ENCODE results near the gene HIC2. TPM values are rescaled to one million over a fixed set of nuclear protein-coding genes. Genes with fewer than 3 reads are reported as not detected.
"Not testable (repeated sequence)": the region's sequence is repeated elsewhere in the genome, so short reads cannot be mapped to it uniquely, and the experiment has no call there.

The HIC2 gene, protein sequence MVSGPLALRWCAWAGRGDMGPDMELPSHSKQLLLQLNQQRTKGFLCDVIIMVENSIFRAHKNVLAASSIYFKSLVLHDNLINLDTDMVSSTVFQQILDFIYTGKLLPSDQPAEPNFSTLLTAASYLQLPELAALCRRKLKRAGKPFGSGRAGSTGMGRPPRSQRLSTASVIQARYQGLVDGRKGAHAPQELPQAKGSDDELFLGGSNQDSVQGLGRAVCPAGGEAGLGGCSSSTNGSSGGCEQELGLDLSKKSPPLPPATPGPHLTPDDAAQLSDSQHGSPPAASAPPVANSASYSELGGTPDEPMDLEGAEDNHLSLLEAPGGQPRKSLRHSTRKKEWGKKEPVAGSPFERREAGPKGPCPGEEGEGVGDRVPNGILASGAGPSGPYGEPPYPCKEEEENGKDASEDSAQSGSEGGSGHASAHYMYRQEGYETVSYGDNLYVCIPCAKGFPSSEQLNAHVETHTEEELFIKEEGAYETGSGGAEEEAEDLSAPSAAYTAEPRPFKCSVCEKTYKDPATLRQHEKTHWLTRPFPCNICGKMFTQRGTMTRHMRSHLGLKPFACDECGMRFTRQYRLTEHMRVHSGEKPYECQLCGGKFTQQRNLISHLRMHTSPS
- 2.1 TPM for total RNA-seq

DNA sequence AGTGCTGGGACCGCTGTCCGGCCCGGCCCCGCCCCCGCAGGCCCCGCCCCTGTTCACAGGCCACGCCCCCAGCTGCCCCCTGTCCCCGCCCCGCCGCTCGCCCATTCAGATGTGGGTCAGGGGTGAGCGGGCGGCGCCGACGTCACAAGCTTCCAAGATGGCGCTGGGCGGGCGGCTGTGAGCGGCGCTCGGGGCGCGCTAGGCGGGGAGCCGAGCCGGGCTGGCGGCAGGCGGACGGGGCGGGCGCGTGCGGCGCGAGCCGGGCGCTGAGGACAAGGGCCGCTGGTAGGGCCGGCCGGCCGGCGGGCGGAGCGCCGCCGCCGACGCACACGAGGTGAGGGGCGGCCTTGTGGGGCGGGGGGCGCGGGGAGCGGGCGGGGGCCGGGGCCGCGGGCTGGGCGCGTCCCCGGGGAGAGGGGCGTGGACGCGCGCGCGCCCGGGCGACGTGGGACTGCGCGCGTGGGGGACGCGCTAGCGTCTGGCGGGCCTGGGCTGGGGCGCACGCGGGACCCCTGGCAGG, at the start of gene HIC2:
Gene HIC2, plus strand, starts transcription at position 145 of the 520 bp plus-strand sequence. CDS start 25,461 bp downstream, outside the sequence.
- not testable (repeated sequence) for DNase-seq (ENCODE audit: low spot score)
- ATAC-seq = peak; percentile 96

DNA sequence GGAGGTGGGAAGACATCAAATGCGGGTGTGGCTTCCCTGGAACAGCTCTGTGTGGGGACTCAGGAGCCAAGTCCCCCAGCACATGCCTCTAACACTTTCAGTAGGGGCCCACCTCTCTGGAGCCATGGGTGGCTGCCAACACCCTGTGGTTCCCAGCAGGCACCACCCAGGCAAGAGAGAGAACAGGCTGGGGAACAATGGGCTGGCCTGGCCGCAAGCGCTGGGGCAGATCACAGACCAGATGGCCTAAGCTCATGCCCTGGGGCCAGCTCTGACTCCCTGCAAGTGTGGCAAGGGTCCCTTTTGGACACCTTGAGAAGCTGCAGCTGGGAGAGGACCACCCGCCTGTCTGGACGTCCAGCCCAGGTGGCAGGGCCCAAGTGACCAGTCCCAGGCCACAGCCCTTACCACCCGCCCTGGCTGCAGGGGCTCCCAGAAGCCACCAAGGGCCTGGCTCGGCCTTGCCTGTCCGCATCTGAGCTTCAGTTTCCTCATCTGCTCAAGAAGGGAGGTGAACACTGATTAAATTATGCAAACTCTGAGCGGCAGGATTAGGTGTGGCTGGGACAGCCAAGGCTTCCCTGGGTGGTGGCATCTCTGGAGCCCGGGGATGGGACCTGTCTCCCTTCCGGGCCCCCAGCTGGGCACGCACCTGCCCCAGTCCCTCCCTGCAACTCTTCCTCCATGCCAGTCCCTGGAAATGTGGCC, 48.4 kb upstream of the HIC2 start:
- not testable (repeated sequence) for DNase-seq (ENCODE audit: low spot score); ATAC-seq

- not testable (repeated sequence) for ATAC-seq; DNase-seq (ENCODE audit: low spot score)
Observed at GRCh38 chr22:21375880-21376279, 41.3 kb upstream of the HIC2 start.

- peak; percentile 87 for ATAC-seq
- not testable (repeated sequence) for DNase-seq (ENCODE audit: low spot score)
Observed at GRCh38 chr22:21383701-21384467, 33.3 kb upstream of the HIC2 start, which contains the start of gene RIMBP3B. Gene RIMBP3B (plus strand): TSS chr22:21383751. CDS start chr22:21383859, 108 bp downstream.

DNA sequence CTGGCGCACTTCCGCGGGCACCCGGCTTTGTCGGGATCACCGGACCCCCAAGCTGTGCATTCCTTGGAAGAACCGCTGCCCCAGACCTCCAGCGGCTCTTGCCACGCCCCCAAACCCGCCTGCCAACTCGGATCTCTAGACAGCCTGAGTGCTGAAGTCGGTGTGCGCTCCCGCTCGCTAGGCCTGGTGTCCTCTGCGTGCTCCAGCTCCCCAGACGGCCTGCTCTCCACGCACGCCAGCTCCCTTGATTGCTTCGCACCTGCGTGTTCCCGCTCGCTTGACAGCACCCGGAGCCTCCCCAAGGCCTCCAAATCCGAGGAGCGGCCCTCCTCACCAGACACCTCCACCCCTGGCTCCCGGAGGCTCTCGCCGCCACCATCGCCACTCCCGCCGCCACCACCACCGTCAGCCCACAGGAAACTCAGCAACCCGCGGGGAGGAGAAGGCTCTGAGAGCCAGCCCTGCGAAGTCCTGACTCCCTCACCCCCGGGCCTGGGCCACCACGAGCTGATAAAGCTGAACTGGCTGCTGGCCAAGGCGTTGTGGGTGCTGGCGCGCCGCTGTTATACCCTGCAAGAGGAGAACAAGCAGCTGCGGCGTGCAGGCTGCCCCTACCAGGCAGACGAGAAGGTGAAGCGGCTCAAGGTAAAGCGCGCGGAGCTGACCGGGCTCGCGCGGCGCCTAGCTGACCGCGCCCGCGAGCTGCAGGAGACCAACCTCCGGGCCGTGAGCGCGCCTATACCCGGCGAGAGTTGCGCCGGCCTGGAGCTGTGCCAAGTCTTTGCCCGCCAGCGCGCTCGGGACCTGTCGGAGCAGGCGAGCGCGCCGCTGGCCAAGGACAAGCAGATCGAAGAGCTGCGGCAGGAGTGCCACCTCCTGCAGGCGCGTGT, 32.5 kb upstream of the HIC2 start:
- not testable (repeated sequence) for DNase-seq (ENCODE audit: low spot score)
- peak; percentile 53 for ATAC-seq

DNA sequence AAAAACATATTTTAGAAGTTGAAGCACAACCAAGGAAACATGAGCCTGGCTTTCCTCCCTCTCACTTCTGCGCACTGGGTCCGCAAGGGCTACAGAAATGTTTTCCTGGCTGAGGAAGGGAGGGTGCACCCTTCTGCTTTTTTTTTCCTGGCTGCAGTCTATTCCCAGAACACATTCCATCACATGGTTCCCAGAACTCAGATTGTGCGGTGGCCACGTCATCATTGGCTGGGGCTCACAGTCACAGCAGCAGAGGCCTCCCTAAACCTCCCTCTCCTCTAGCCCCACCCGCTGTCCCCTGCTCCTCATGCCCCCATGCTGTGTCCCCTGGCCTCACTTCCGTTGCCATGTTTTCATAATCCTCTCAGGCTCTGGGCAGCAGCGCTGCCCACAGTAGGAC, 27.7 kb upstream of the HIC2 start:
- not testable (repeated sequence) for ATAC-seq; DNase-seq (ENCODE audit: low spot score)

DNA sequence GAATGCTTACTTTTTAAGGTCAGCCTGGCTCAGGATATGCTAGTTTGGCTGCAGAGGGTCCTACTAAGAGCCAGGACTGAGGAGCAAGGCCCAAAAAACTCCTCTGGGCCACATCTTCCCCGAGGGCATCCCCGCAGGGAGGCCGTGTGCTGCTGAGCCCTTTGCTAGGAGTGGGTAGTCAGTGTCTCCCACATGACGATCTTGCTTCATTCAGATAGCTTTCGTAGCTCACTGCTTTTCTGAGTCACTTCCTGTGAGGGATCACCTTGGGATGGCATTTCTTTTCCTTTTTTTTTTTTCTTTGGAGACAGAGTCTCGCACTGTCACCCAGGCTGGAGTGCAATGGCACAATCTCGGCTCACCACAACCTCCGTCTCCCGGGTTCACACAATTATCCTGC, 27.2 kb upstream of the HIC2 start:
- not testable (repeated sequence) for DNase-seq (ENCODE audit: low spot score); ATAC-seq

- DNase-seq (ENCODE audit: low spot score) = not testable (repeated sequence)
Observed at GRCh38 chr22:21394613-21395012, 22.6 kb upstream of the HIC2 start.

DNA sequence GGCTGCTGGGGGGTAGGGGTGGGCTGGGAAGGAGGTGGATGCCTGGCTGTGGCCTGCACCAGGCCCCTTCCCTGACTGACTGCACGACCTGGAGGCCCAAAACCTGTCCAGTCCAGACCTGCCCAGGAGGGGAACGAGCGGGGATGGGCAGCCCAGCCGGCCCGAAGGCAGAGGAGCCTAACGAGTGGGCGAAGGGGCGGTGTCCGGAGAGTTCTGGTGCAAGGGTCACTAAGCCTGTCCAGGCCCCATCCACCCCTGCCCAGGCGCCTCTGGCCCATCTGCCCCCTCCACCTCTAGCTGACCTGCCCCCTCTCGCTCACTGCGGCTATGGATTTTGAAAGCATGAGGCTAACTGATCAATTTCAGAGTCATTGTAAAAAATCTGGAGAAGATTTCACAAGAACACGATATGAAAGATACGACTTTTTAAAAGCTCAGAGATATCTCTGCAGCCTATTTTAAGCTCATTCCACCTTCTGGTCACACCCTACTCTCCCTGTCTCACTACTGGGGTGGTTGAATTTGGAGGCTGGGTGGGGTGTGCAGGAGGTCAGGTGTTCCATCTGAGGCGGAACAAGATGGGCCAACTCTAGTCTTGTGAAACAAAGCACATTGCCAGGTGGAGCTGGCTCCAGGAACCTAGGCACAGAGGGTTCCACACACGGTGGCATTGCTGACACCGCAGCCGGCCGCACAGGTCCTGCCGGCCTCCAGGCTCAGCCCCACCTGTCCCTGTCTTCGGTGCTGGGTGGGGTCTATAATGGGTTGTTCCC, 15.8 kb upstream of the HIC2 start:
- ATAC-seq = peak; percentile 64
- not testable (repeated sequence) for DNase-seq (ENCODE audit: low spot score)

More at GRCh38 chr22:21394613-21395012, 22.6 kb upstream of the HIC2 start:
- not testable (repeated sequence) for ATAC-seq

DNA sequence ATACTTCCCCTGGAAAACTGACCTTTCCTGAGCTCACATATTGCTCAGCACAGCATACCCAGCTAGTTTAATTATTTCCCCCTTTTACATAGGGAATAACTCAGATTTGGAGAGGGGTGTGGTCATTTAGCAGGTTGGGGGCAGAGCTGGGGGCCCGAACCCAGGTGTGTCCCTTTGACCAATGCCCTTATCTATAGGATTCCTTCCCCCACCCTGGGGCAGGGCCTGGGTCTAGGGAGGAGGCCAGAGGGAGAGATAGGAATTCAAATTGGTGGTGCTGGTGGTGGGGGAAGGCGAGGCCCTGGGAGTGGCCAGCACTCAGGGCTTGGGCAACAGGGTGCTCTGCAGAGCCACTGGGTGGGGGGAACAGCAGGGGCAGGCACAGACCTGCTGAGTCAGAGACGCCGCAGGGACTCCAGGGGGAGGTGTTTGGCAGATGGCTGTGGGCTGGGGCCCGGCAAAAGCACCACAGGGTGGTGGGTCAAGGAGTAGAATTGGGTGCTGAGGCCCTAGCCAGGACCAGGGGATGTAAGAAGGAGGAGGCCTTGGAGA, 14.3 kb upstream of the HIC2 start:
- not testable (repeated sequence) for DNase-seq (ENCODE audit: low spot score); ATAC-seq

- ATAC-seq; DNase-seq (ENCODE audit: low spot score): not testable (repeated sequence)
Observed at GRCh38 chr22:21407139-21407538, 10.0 kb upstream of the HIC2 start.

DNA sequence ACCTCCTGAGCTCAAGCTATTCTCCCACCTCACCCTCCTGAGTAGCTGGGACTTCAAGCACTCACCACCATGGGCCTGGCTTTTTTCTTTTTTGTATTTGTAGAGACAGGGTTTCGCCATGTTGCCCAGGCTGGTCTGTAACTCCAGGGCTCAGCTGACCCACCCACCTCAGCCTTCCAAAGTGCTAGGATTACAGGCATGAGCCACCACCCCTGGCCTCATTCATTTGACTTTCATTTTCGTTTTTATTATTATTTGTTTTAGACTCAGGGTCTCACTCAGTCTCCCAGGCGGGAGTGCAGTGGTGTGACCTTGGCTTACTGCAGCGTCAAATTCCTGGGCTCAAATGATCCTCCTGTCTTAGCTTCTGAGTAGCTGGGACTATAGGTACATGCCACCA, 9.4 kb upstream of the HIC2 start:
- ATAC-seq; DNase-seq (ENCODE audit: low spot score): not testable (repeated sequence)

- not testable (repeated sequence) for DNase-seq (ENCODE audit: low spot score)
- peak; percentile 6 for ATAC-seq
Observed at GRCh38 chr22:21416375-21416774, 796 bp upstream of the HIC2 start.

DNA sequence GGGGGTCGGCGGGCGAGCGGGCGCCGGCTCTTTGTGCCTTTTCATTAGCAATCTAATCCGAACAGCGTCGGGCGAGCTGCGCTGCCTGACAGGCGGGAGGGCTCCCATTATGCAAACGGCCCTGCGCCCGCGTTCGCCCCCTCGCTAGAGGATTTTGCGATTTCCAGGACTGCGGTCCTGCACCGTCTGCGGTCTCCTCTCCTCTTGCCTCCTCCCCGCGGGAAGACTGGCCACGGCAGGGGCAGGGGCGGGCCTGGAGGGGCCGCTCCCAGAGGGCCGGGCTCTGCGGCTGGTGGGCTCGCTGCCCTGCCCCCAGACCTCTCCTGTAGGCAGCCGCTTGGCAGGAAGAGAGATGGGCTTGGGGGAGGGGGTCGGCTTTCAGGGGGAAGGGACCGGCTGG, 682 bp downstream of the HIC2 start:
- peak; percentile 8 for ATAC-seq
- DNase-seq (ENCODE audit: low spot score) = not testable (repeated sequence)

DNA sequence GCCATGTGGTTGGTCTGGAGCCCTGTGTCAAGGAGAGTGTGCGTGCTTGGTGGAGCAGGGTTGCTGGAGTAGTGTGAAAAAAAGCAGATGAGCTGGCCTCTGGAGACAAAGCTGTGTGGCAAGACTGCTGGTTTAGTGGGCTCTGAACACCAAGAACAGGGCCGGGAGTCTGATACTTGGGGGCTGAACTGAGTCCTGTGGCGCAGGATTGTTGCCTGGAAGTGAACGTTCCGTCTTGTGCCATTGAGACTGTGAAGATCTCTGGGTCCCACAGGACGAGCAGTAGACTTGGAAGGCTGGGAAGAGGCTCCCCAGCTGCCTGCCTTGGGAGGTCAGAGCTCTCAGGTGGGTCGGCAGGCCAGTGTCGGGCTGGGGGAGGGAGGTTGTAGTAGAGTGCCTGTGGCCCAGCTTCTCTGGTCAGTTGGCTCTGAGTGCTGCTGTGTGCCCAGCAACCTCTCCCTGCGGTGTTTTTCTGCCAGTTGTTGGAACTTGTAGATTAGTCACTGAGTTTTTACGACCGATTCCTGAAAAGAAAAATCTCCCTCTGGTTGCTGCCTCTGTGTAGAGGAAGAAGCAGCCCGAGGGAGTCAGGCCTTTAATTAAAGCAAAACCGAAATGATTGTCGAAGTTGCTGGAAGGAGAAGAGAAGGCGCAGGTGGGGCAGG, 1.9 kb downstream of the HIC2 start:
- DNase-seq (ENCODE audit: low spot score); ATAC-seq: not testable (repeated sequence)

GRCh38 chr22:21420180-21420763, 3.1 kb downstream of the HIC2 start:
- not testable (repeated sequence) for DNase-seq (ENCODE audit: low spot score)
- ATAC-seq = peak; percentile 61
